ENCODE data around the gene KLF18.

DNA sequence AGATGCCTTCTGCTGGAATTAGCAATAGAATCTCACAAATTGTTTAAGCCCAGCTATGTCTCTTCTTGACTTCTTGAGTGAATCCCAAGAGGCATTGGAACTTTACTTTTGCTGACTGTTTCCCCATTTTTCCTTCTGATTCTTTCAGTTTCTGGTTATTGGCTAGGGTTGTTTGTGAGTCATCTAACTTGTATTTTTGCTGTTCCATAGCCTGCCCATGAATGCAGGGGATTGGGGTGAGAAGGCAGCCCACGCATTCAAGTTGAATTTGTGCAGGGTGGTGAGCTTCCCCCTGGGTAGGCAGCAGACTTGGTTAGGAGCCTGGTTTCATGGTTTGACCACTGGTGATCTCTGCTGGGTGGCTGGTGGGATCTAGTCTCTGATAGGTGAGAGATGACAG, 33.2 kb downstream of the KLF18 start:
- TF ChIP-seq, protein P1, sequence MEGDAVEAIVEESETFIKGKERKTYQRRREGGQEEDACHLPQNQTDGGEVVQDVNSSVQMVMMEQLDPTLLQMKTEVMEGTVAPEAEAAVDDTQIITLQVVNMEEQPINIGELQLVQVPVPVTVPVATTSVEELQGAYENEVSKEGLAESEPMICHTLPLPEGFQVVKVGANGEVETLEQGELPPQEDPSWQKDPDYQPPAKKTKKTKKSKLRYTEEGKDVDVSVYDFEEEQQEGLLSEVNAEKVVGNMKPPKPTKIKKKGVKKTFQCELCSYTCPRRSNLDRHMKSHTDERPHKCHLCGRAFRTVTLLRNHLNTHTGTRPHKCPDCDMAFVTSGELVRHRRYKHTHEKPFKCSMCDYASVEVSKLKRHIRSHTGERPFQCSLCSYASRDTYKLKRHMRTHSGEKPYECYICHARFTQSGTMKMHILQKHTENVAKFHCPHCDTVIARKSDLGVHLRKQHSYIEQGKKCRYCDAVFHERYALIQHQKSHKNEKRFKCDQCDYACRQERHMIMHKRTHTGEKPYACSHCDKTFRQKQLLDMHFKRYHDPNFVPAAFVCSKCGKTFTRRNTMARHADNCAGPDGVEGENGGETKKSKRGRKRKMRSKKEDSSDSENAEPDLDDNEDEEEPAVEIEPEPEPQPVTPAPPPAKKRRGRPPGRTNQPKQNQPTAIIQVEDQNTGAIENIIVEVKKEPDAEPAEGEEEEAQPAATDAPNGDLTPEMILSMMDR (IDR thresholded peaks at IDR 0.05 in 8 of 11, conservative IDR thresholded peaks at IDR 0.05 in 3 of 11): no peak
- no peak for TF ChIP-seq POLR2A (IDR thresholded peaks at IDR 0.05)
- TF ChIP-seq POLR2AphosphoS5 (IDR thresholded peaks at IDR 0.05): no peak
